Measurements from ENCODE around the gene DCAF12.

- TF ChIP-seq, protein P1, sequence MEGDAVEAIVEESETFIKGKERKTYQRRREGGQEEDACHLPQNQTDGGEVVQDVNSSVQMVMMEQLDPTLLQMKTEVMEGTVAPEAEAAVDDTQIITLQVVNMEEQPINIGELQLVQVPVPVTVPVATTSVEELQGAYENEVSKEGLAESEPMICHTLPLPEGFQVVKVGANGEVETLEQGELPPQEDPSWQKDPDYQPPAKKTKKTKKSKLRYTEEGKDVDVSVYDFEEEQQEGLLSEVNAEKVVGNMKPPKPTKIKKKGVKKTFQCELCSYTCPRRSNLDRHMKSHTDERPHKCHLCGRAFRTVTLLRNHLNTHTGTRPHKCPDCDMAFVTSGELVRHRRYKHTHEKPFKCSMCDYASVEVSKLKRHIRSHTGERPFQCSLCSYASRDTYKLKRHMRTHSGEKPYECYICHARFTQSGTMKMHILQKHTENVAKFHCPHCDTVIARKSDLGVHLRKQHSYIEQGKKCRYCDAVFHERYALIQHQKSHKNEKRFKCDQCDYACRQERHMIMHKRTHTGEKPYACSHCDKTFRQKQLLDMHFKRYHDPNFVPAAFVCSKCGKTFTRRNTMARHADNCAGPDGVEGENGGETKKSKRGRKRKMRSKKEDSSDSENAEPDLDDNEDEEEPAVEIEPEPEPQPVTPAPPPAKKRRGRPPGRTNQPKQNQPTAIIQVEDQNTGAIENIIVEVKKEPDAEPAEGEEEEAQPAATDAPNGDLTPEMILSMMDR (IDR thresholded peaks at IDR 0.05), result no peak
- no peak for TF ChIP-seq ZFX (IDR thresholded peaks at IDR 0.05; ENCODE audit: borderline replicate concordance)
These were observed 20.4 kb downstream of the DCAF12 start for GRCh38 chr9:34106110-34106509.
